NCI-H1105 treated with DMSO at 0.1 percent for 48 hours (cell line): ENCODE data around the gene ILK.
A peak's percentile ranks its signal among the peaks of the same experiment; 100 is the strongest.

Experiments
- DNase-seq: peaks from one replicate; lab custom pipeline; 2025; lab: John Stamatoyannopoulos, UW

The ILK gene

GRCh38 chr11:6603287-6604080 is at the start of gene ILK, which contains the start of gene RRP8:
ILK (plus strand) TSS chr11:6603774; CDS start chr11:6604272, 498 bp downstream.
RRP8 (minus strand) TSS chr11:6603616; CDS start chr11:6603502, 114 bp downstream.
- peak; percentile 88 for DNase-seq

GRCh38 chr11:6554828-6555706 is 48.5 kb upstream of the ILK start:
- no peak for DNase-seq

DNA sequence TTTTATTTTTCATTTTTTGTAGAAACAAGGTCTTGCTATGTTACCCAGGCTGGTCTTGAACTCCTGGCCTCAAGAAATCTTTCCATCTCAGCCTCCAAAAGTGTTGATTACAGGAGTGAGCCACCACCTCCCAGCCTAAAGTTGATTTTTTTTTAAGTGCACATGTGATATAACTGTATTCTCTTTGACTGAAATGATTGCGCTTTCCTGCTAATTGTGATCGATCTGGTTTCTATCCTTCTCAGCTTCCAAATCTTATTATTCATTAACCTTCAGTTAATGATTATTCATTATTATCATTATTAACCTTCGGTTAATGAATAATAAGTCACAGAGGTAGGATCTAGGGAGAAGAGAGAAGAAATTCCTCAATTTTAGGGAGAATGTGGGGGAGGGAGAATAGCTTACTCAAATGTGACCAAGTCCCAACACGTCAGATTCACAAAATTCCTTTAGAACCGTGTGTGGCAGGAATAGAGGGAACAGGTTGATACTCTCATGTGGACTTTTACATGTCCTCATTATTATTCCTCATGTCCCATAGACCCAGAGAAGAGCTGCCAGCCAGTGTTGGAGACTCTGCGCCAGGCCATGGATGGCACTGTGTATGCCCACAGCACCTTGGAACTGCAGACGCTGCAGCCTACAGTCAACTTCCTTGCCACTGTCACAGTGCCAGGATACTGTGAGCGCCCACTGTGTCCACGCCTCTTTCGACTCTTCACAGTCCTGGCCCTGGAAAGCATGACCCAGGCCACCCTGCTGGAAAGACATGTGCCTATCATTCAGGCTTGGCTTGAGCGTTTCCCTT is 47.2 kb upstream of the ILK start:
- DNase-seq = no peak

DNA sequence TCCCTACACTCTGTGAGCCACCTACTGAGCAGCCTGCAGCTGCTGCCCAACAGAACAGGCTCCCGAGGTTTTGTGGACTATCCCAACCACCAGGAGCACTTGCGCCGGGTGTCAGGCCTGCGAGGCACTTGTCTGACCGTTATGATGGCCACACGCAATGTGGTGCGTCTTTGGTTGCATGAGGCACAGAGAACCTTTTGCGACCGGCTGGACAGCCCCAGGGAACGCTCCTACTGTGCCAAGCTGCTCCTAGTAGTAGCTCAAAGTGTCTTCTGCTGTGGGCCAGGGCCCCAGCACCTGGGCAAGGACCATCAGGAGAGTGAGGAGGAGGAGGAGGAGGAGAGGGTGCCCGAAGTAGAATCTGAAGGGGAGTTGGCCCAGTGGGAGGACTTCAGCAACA is 46.5 kb upstream of the ILK start:
- no peak for DNase-seq

GRCh38 chr11:6557761-6558674 is 45.6 kb upstream of the ILK start:
- DNase-seq = no peak

DNA sequence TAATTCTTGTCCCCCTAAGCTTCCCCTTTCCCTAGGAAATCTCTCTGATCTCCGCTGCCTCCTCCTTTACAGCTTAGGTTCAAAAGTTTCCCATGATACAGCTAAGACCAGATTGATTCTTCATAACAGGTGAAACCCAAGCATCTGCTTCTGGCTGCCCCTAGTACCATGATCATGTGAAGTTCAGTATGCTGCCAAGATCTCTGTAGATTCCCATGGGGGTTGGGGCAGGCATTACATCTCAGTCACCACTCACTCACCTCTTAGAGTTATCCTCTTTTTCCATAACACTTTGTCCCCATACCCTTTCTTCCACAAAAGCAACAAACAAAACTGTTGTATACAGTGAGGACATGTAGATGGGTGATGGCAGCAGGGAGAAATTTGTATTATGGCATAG is 44.2 kb upstream of the ILK start:
- no peak for DNase-seq

- DNase-seq = no peak
Measured at GRCh38 chr11:6561288-6561687, 42.3 kb upstream of the ILK start.

DNA sequence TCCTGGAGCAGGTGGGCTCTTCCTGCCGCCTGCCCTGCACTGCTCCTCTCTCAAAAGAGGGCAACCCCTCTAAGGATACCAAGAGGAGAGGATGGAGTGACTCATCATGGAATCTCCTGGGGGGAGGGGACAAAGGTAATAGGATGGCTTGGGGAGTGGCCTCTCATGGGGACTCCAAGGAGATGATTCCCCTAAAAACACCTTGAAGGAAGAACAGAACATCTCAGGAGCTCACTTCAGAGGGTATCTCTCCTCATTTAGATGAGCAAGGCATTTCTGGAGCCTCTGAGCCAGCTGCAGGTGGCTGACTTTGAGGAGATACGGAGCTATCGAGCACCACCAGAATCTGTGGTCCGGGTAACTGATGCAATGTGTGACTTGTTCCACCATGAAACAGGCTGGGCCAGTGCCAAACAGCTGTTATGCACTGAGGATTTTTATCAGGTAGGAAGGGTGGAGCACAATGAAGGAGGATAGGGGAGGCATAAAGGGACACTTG is 40.4 kb upstream of the ILK start:
- no peak for DNase-seq

- DNase-seq = no peak
Measured at GRCh38 chr11:6563667-6564066, 39.9 kb upstream of the ILK start.

GRCh38 chr11:6565325-6565724 is 38.2 kb upstream of the ILK start:
- DNase-seq = no peak

DNA sequence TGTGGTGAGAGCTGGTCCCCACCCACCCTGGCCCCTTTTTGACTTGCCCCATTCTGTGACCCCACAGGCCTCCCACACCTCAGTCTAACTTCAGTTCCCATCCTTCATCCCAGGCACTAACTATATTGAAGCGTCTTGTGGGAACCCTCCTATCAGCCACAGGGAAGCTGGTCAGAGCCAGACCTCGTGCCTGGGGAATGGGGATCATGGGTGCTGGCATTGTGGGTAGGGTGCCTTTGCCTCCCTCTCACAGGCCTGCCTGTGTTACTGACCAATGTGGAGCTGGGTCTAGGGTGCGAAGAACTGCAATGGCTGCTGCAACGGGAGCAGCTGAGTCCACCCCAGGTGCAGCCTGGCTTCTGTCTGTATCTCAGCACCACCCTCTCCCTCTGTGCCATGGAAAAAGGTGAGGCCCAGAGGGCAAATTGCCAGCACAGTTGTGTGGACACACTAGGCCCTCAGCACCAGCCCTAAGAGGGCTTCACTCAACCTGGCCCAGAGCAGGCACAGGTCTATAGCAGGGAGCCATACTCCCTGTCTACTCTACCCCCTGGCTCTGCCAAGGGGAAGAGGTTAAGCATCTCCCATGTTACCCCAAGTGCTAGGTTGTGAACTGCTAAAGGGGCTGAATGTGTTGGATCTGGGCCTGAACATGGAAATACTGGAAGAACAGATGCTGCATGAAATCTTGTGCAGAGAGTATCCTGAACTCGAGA is 37.4 kb upstream of the ILK start:
- DNase-seq = no peak

GRCh38 chr11:6566704-6567370 is 36.7 kb upstream of the ILK start:
- no peak for DNase-seq

DNA sequence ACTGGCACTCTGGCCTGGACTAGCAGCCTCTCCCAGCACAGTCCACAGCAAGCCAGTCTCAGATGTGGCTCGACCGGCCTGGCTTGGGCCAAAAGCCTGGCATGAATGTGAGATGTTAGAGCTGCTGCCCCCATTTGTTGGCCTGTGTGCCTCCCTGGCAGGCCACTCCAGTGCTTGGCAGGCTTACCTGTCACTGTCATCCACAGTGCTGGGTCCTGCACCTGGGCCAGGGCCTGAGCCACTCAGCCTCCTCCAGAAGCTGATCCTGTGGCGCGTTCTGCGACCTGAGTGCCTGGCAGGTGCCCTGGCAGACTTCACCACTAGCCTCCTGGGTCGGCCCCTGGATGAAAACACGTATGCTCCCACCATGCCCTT is 36.2 kb upstream of the ILK start:
- no peak for DNase-seq

- DNase-seq = peak; percentile 91
Measured at GRCh38 chr11:6568191-6568918, 35.2 kb upstream of the ILK start.

- DNase-seq = no peak
Measured at GRCh38 chr11:6569706-6570105, 33.9 kb upstream of the ILK start.

GRCh38 chr11:6570691-6571427 is 32.7 kb upstream of the ILK start:
- DNase-seq = no peak

- DNase-seq = no peak
Measured at GRCh38 chr11:6571434-6572008, 32.1 kb upstream of the ILK start.

DNA sequence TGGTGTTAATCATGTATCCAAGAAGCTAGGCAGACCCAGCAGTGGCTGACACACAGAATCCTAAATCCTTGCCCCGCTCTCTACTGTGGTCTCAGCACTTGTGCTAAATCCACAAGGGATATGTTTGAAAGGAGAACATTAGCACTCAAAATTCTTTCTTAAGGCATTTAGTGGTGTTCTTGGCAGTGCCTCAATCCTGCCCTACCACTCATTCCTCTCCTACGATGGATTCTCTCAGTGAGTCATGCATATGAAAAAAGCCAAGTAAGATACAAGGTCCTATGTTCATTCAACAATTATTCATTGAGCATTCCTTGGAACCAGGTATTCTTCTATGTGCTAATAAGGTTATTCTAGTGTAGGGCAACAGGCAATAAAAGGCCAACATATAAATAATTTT is 31.4 kb upstream of the ILK start:
- no peak for DNase-seq
